BE2C (cell line): ENCODE measurements around the gene SHISA6.

ENCODE experiments used
- DNase-seq: peaks from one replicate; pipeline ENCODE4 v3.0.0-alpha.2; 2020
- H3K27me3 ChIP-seq: fragments of 250-450 bp; sonication (Bioruptor Pico); 2 replicates; pipeline ENCODE4 v1.5.1; 2020; ENCODE audit warnings: mild to moderate bottlenecking
- H3K36me3 ChIP-seq: fragments of 250-450 bp; sonication (Bioruptor Pico); 2 replicates; pipeline ENCODE4 v1.5.1; 2020; ENCODE audit warnings: mild to moderate bottlenecking
- H3K4me1 ChIP-seq: fragments of 250-450 bp; sonication (Bioruptor Pico); 2 replicates; pipeline ENCODE4 v1.5.1; 2020
- H3K4me3 ChIP-seq: 2 replicates; pipeline ENCODE4 v1.5.1; 2011; ENCODE audit warnings: low read depth, low read length
- H3K9me3 ChIP-seq: fragments of 250-450 bp; sonication (Bioruptor Pico); 2 replicates; pipeline ENCODE4 v1.5.1; 2020
- TF ChIP-seq, protein P1 (sequence below): IDR thresholded peaks from 2 replicates; pipeline ENCODE4 v1.5.1; 2012; ENCODE audit warnings: mild to moderate bottlenecking, low read depth, low read length

The SHISA6 gene

DNA sequence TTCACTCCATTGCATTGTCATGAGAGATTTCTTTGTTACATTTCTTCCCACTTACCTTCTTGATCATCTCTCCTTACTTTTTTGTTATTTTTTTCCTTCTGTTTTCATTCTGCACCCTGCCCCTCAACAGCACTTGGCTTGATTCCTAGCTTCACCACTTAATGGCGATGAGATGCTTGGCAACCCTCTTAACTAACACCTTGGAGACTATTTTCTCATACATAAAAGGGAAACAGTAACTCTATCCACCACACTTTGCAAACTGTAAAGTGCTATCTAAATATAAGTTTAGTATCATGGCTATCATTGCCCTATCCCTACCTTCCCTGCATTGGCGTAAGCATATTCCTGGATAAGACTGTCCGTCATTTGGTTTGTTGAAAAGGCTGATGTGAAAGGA, 177.3 kb downstream of the SHISA6 start:
- no peaks in the 10 kb centered on the region for H3K4me1 ChIP-seq
- H3K4me3 ChIP-seq: no peak overlapping the region
- H3K9me3 ChIP-seq: no peaks in the 10 kb centered on the region
- H3K36me3 ChIP-seq: no peaks in the 10 kb centered on the region
- no peak for DNase-seq
- H3K27me3 ChIP-seq: no peaks in the 10 kb centered on the region
- TF ChIP-seq, protein P1, sequence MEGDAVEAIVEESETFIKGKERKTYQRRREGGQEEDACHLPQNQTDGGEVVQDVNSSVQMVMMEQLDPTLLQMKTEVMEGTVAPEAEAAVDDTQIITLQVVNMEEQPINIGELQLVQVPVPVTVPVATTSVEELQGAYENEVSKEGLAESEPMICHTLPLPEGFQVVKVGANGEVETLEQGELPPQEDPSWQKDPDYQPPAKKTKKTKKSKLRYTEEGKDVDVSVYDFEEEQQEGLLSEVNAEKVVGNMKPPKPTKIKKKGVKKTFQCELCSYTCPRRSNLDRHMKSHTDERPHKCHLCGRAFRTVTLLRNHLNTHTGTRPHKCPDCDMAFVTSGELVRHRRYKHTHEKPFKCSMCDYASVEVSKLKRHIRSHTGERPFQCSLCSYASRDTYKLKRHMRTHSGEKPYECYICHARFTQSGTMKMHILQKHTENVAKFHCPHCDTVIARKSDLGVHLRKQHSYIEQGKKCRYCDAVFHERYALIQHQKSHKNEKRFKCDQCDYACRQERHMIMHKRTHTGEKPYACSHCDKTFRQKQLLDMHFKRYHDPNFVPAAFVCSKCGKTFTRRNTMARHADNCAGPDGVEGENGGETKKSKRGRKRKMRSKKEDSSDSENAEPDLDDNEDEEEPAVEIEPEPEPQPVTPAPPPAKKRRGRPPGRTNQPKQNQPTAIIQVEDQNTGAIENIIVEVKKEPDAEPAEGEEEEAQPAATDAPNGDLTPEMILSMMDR: no peak

DNA sequence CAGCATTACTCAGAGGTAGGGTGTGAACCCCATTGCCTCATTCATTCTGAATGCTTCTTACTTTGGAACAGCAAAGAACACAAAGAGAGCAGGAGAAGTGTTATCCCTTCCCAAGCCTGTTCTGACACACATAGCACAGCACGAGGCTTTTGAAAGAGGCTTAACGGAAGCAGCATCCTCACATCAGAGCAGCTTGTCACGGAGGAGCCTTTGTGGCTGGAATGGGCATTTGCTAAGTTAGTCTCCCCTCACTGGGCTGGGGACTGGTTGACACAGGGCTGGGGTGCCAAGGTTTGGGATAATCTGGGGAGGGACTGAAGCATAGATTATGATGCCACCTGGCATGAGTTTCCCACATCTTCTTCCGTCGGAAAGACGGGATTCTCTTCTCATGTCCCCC, 189.7 kb downstream of the SHISA6 start:
- no peak for DNase-seq
- Histone ChIP-seq H3K9me3 (no peaks in the 10 kb centered on the region), H3K36me3 (no peaks in the 10 kb centered on the region), H3K27me3 (no peaks in the 10 kb centered on the region), H3K4me3 (no peak overlapping the region), H3K4me1 (no peaks in the 10 kb centered on the region)
- TF ChIP-seq, protein P1: no peak

DNA sequence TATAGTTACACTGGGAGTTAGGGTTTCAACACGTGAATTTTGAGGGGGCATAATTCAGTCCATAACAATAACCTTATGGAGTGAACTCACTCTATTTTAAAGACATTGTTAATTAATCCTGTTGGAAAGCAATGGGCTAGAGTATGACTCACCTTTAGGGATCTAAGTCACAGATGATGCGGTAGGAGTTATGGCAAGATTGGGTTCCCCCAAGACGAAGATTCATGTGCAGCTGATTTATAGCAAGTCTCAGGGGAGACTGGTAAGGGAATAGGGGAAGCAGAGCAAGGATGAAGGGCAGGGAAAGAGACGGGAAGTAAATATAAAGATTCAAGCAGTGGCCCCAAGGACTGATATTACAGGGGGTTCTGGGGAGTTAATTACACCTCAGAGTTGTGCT, 197.7 kb downstream of the SHISA6 start:
- no peaks in the 10 kb centered on the region for H3K9me3 ChIP-seq
- H3K27me3 ChIP-seq: no peaks in the 10 kb centered on the region
- no peak for DNase-seq
- TF ChIP-seq, protein P1: no peak
- no peak overlapping the region for H3K4me3 ChIP-seq
- H3K4me1 ChIP-seq: no peaks in the 10 kb centered on the region
- H3K36me3 ChIP-seq: no peaks in the 10 kb centered on the region

DNA sequence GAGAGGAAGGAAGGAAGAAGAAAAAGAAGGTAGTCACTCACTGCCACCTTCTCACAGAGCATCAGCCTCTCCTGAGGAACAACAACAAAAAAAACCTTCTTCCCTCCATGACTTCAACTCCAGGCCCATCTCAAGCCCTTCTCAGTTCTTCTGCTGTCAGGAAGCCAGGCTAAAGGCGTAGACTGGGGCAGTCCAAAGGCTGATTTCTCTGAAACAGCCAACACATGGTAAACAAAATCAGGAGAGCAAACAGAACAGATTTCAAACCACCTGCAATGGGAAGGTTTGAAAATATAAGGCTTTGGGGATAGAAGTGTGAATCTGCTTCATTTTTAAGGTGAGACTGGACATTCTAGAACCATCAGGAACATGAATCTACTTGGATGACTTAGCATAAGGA, 200.0 kb downstream of the SHISA6 start:
- Histone ChIP-seq H3K27me3 (no peaks in the 10 kb centered on the region), H3K36me3 (no peaks in the 10 kb centered on the region), H3K4me3 (no peak overlapping the region), H3K9me3 (no peaks in the 10 kb centered on the region), H3K4me1 (no peaks in the 10 kb centered on the region)
- TF ChIP-seq, protein P1: no peak
- DNase-seq: no peak

DNA sequence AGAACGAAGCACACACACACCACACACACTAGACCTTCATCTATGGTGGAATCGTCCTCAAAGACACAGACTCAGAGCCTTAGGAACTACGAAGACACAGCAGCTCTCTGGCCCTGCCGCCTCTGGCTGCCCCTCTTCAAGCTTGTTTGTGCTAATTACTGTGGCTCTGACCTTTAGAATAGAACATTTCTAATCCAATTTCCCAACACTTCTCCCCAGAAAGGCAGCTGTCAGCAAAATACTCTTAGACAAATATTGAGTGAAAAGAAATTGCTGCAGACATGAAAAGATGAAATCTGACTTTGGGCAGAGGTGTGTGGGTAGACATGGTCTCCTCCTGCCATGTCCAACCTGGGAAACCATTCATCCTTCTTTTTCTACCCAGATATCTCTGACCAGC, 205.3 kb downstream of the SHISA6 start:
- DNase-seq: no peak
- Histone ChIP-seq H3K9me3 (no peaks in the 10 kb centered on the region), H3K4me3 (no peak overlapping the region), H3K4me1 (no peaks in the 10 kb centered on the region), H3K36me3 (no peaks in the 10 kb centered on the region), H3K27me3 (no peaks in the 10 kb centered on the region)
- TF ChIP-seq, protein P1: no peak

DNA sequence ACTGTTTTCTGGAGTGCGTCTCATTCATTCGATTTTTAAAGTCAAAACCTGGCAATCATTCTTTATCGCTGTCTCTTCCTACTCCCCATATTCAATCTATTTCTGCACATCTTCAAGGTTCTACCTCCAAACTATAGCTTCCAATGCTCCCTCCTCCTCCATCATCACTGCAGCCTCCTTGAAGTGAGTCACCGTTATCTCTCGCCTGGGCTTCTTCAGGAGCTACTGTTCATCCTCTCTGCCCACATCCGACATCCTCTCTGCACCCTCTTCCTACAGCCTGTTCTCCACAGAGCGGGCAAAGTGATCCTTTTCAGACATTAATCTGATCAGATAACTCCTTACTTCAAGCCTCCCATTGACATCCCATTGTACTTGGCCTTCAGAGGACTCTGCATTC, 213.1 kb downstream of the SHISA6 start:
- DNase-seq: no peak
- Histone ChIP-seq H3K4me1 (no peaks in the 10 kb centered on the region), H3K9me3 (no peaks in the 10 kb centered on the region), H3K27me3 (no peaks in the 10 kb centered on the region), H3K4me3 (no peak overlapping the region), H3K36me3 (no peaks in the 10 kb centered on the region)
- TF ChIP-seq, protein P1: no peak
